Measurements from ENCODE around the gene BRAF.

DNA sequence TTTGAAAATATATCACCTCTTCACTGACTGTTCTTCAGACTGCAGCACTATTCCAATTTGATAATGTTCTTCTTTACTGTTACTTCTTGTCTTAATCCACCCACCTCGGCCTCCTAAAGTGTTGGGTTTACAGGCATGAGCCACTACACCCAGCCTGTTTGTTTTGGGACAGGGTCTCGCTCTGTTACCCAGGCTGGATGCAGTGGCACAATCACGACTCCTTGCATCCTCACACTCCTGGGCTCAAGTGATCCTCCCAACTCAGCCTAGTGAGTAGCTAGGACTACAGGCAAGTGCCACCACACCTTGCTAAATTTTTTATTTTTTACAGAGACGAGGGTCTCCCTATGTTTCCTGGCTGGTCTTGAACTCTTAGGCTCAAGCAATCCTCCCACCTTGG lies 150.4 kb downstream of the BRAF start:
- TF ChIP-seq, protein P1, sequence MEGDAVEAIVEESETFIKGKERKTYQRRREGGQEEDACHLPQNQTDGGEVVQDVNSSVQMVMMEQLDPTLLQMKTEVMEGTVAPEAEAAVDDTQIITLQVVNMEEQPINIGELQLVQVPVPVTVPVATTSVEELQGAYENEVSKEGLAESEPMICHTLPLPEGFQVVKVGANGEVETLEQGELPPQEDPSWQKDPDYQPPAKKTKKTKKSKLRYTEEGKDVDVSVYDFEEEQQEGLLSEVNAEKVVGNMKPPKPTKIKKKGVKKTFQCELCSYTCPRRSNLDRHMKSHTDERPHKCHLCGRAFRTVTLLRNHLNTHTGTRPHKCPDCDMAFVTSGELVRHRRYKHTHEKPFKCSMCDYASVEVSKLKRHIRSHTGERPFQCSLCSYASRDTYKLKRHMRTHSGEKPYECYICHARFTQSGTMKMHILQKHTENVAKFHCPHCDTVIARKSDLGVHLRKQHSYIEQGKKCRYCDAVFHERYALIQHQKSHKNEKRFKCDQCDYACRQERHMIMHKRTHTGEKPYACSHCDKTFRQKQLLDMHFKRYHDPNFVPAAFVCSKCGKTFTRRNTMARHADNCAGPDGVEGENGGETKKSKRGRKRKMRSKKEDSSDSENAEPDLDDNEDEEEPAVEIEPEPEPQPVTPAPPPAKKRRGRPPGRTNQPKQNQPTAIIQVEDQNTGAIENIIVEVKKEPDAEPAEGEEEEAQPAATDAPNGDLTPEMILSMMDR (IDR thresholded peaks at IDR 0.05) = no peak
- TF ChIP-seq POLR2A (IDR thresholded peaks at IDR 0.05) = no peak

Measured in lower leg skin (tissue), 3 donors.